GM12878 (cell line): ENCODE results near the gene OR2T11. TPM values are rescaled to one million over a fixed set of nuclear protein-coding genes. Genes with fewer than 3 reads are reported as not detected.

Experiments
- ATAC-seq: fragments of 200-7000 bp; cut with Tn5 transposase; 3 replicates; pipeline ENCODE4 v1.9.1; 2020; ENCODE audit warnings: mild to moderate bottlenecking, moderate library complexity
- BruUV-seq: library from RNA; stranded (reverse); fragments of 400-500 nt; replicated peaks from 2 replicates; lab custom pipeline; 2021; lab: Mats Ljungman, UMichigan
- CTCF ChIA-PET: fragments of 300-600 bp; sonication (Branson Sonifier 250); formaldehyde crosslinking; extraction: SDS; loops from one replicate; lab custom pipeline; 2021; ENCODE audit warnings: inconsistent platforms; lab: Yijun Ruan, JAX
- POLR2A ChIA-PET: fragments of 350-600 bp; formaldehyde crosslinking; extraction: SDS; loops from one replicate; lab custom pipeline; 2021; ENCODE audit warnings: inconsistent platforms; lab: Charles Lee
- RAD21 ChIA-PET: fragments of 300-600 bp; sonication (Branson Sonifier 250); formaldehyde crosslinking; loops from one replicate; lab custom pipeline; 2023; ENCODE audit warnings: antibody characterized with exemption; ENCODE audit not compliant: unreplicated experiment; lab: Charles Lee
- SMC1A ChIA-PET: fragments of 300-600 bp; sonication (Branson Sonifier 250); formaldehyde crosslinking; loops from one replicate; lab custom pipeline; 2023; ENCODE audit not compliant: unreplicated experiment, uncharacterized antibody; lab: Charles Lee
- DNase-seq: peaks from one replicate; pipeline ENCODE4 v3.0.0-alpha.2; 2011; ENCODE audit warnings: low read depth, low spot score
- FAIRE-seq: peaks from 3 replicates; lab custom pipeline; 2011; peaks lifted over from hg19 to GRCh38; lab: Jason Lieb, UNC
- H2AFZ ChIP-seq: 2 replicates; pipeline ENCODE4 v1.6.0; 2011; ENCODE audit warnings: low read depth, low read length, control low read depth; ENCODE audit not compliant: control insufficient read depth
- H3K27ac ChIP-seq: 2 replicates; pipeline ENCODE4 v1.5.1; 2011; ENCODE audit warnings: control low read depth; ENCODE audit not compliant: control insufficient read depth, insufficient read depth
- H3K27me3 ChIP-seq, 2 experiments: replicated peaks in 1 of 2; 2 replicates each; pipeline versions ENCODE4 v1.6.0 to v1.6.1; 2011; ENCODE audit warnings: low read length in 1 of 2; ENCODE audit not compliant: control insufficient read depth in 2 of 2, insufficient read depth in 2 of 2
- H3K36me3 ChIP-seq, 2 experiments: 2 replicates each; pipeline ENCODE4 v1.5.1; 2011; ENCODE audit warnings: low read length in 1 of 2; ENCODE audit not compliant: control insufficient read depth in 2 of 2, insufficient read depth in 2 of 2
- H3K4me1 ChIP-seq: 2 replicates; pipeline ENCODE4 v1.6.1; 2011; ENCODE audit warnings: mild to moderate bottlenecking, low read length, moderate library complexity, mixed read lengths; ENCODE audit not compliant: control insufficient read depth, insufficient read depth
- H3K4me2 ChIP-seq: 2 replicates; pipeline ENCODE4 v1.6.0; 2011; ENCODE audit warnings: control low read depth; ENCODE audit not compliant: control insufficient read depth, insufficient read depth
- H3K4me3 ChIP-seq: fragments of 200-600 bp; sonication (generic); 2 replicates; pipeline ENCODE4 v1.5.1; 2016
- H3K79me2 ChIP-seq: 2 replicates; pipeline ENCODE4 v1.6.0; 2011; ENCODE audit warnings: low read length; ENCODE audit not compliant: control insufficient read depth, insufficient read depth
- H3K9ac ChIP-seq: 2 replicates; pipeline ENCODE4 v1.8.0; 2011; ENCODE audit warnings: low read length, control low read depth, mixed read lengths; ENCODE audit not compliant: control insufficient read depth, insufficient read depth
- H3K9me3 ChIP-seq: replicated peaks from 3 replicates; pipeline ENCODE4 v1.5.1; 2011; ENCODE audit warnings: mild to moderate bottlenecking, low read length; ENCODE audit not compliant: control insufficient read depth, insufficient read depth
- H4K20me1 ChIP-seq: 2 replicates; pipeline ENCODE4 v1.6.0; 2011; ENCODE audit not compliant: control insufficient read depth, insufficient read depth
- CEBPZ ChIP-seq: fragments of 150-350 bp; IDR thresholded peaks from 2 replicates; pipeline ENCODE4 v1.6.1; 2016; ENCODE audit warnings: low read depth, low read length
- ESRRA ChIP-seq: IDR thresholded peaks from 2 replicates; pipeline ENCODE4 v1.6.1; 2012; ENCODE audit warnings: mild to moderate bottlenecking, low read length, improper control_type of control experiment
- GABPA ChIP-seq: IDR thresholded peaks from 2 replicates; pipeline ENCODE4 v1.6.1; 2014; ENCODE audit warnings: antibody characterized with exemption, low read depth, mild to moderate bottlenecking, inconsistent platforms
- SKIL ChIP-seq: fragments of 450-650 bp; IDR thresholded peaks from 2 replicates; pipeline ENCODE4 v1.6.1; 2017; ENCODE audit warnings: mild to moderate bottlenecking, low read depth, inconsistent platforms; ENCODE audit not compliant: poor library complexity, severe bottlenecking
- SMARCA5 ChIP-seq: fragments of 450-650 bp; IDR thresholded peaks from 2 replicates; pipeline ENCODE4 v1.6.1; 2017; ENCODE audit warnings: mild to moderate bottlenecking
- YBX1 ChIP-seq: fragments of 450-650 bp; IDR thresholded peaks from 2 replicates; pipeline ENCODE4 v1.6.1; 2016; ENCODE audit warnings: antibody characterized with exemption
- ZNF687 ChIP-seq: fragments of 450-650 bp; IDR thresholded peaks from 2 replicates; pipeline ENCODE4 v1.6.1; 2017; ENCODE audit warnings: mild to moderate bottlenecking, moderate library complexity
- WGBS: methylation state at CpG from one replicate; pipeline ENCODE4 v1.1.6; 2016; ENCODE audit warnings: low lambda C conversion rate; ENCODE audit not compliant: insufficient replicate concordance, insufficient coverage; ENCODE audit errors: missing lambda C conversion rate; 5-methylcytosine and 5-hydroxymethylcytosine counted together
- in situ Hi-C: fragments of 300-500 bp; cut with MboI; formaldehyde crosslinking; loops from 9 replicates; pipeline ENCODE4 v1.14.3; 2018; ENCODE audit warnings: mixed read lengths
- intact Hi-C: fragments of 100-400 bp; cut with micrococcal nuclease; formaldehyde crosslinking; loops from one replicate; pipeline ENCODE4 v1.14.2; 2022; ENCODE audit not compliant: unreplicated experiment
- polyA plus RNA-seq, 11 experiments: library from polyadenylated mRNA; depleted of rRNA in 4 of 11; unstranded in 6 of 11; stranded (reverse) in 5 of 11; fragments of >200 nt; fragmentation: Nextera tagmentation in 4 of 11; fragmentation: Illumina TruSeq in 1 of 11; extraction: Ambion mirVana in 4 of 11; extraction: Trizol in 1 of 11; gene quantifications; 1 replicate in 1 of 11; 2 replicates in 10 of 11; pipeline versions ENCODE4 v1.2.1 to v1.2.3, GENCODE V29; 2011 to 2016; ENCODE audit warnings: inconsistent platforms in 2 of 11, missing spikeins in 2 of 11, low read depth in 1 of 11
- total RNA-seq, 4 experiments: library from RNA; depleted of rRNA in 3 of 4; stranded (reverse); fragments of >200 nt in 3 of 4; fragmentation: Illumina TruSeq in 1 of 4; extraction: Trizol in 1 of 4; gene quantifications; 2 replicates each; pipeline versions ENCODE4 v1.2.1 to v1.2.3, GENCODE V29; 2013 to 2021

The OR2T11 gene
- total and polyA plus RNA-seq, 10 of the 15 experiments (the other 5 are each of a cell fraction or from before 2014, with no cell fraction given): not detected

- no peak overlapping the region for H2AFZ ChIP-seq
- FAIRE-seq (no peak), DNase-seq (no peak), ATAC-seq (no peak)
- H4K20me1 ChIP-seq: no peaks in the 10 kb centered on the region
- TF ChIP-seq GABPA: no peak
- TF ChIP-seq ZNF687: no peak
- no peaks in the 10 kb centered on the region for H3K27me3 ChIP-seq
- H3K36me3 ChIP-seq: no peaks in the 10 kb centered on the region
- in situ Hi-C loops: no loop called here
- no CpG with 5 or more reads among the region's 7 CpGs for WGBS
- CTCF ChIA-PET: no interaction called here
- RAD21 ChIA-PET: no interaction called here
- H3K9me3 ChIP-seq: no peaks in the 10 kb centered on the region
- no peaks in the 10 kb centered on the region for H3K79me2 ChIP-seq
- no peaks in the 10 kb centered on the region for H3K4me1 ChIP-seq
- H3K4me3 ChIP-seq: no peak overlapping the region
- H3K27ac ChIP-seq: no peak overlapping the region
- BruUV-seq: no TSS peak
- SMC1A ChIA-PET: no interaction called here
- POLR2A ChIA-PET: no interaction called here
- intact Hi-C loops: no loop called here
- no peak overlapping the region for H3K9ac ChIP-seq
- H3K4me2 ChIP-seq: no peak overlapping the region
Measured at GRCh38 chr1:248621770-248622169, 13.1 kb downstream of the OR2T11 start.

GRCh38 chr1:248618878-248619277, 16.0 kb downstream of the OR2T11 start:
- Histone ChIP-seq H3K4me3 (no peak overlapping the region), H3K27me3 (no peaks in the 10 kb centered on the region), H4K20me1 (no peaks in the 10 kb centered on the region), H3K79me2 (no peaks in the 10 kb centered on the region), H3K9ac (no peak overlapping the region), H2AFZ (no peak overlapping the region), H3K27ac (no peak overlapping the region), H3K9me3 (no peaks in the 10 kb centered on the region), H3K4me1 (no peaks in the 10 kb centered on the region), H3K36me3 (no peaks in the 10 kb centered on the region), H3K4me2 (no peak overlapping the region)
- in situ Hi-C loops (no loop called here), intact Hi-C loops (no loop called here)
- no peak for DNase-seq
- BruUV-seq: no TSS peak
- WGBS: no CpG with 5 or more reads among the region's 3 CpGs
- ChIA-PET SMC1A (no interaction called here), RAD21 (no interaction called here), POLR2A (no interaction called here), CTCF (no interaction called here)
- no peak for FAIRE-seq
- ATAC-seq: no peak
- TF ChIP-seq YBX1 (no peak), ESRRA (no peak), SMARCA5 (no peak), CEBPZ (no peak), SKIL (no peak)
